NCI-H1694 (cell line): ENCODE data around the gene MDN1.
"Not testable (repeated sequence)": the region's sequence is repeated elsewhere in the genome, so short reads cannot be mapped to it uniquely, and the experiment has no call there.

Source experiments
- DNase-seq: peaks from one replicate; lab custom pipeline; 2025; lab: John Stamatoyannopoulos, UW

Gene MDN1

GRCh38 chr6:89818977-89819335, 638 bp downstream of the MDN1 start:
- DNase-seq: no peak

GRCh38 chr6:89817481-89817880, 2.1 kb downstream of the MDN1 start:
- DNase-seq: no peak

GRCh38 chr6:89813422-89813821, 6.2 kb downstream of the MDN1 start:
- not testable (repeated sequence) for DNase-seq

GRCh38 chr6:89807581-89807980, 12.0 kb downstream of the MDN1 start:
- no peak for DNase-seq

GRCh38 chr6:89805814-89806371, 13.7 kb downstream of the MDN1 start:
- DNase-seq: no peak

- no peak for DNase-seq
Observed at GRCh38 chr6:89803271-89803670, 16.3 kb downstream of the MDN1 start.

GRCh38 chr6:89799756-89800155, 19.8 kb downstream of the MDN1 start:
- DNase-seq: no peak

GRCh38 chr6:89799096-89799495, 20.5 kb downstream of the MDN1 start:
- DNase-seq: no peak

- no peak for DNase-seq
Observed at GRCh38 chr6:89797317-89797716, 22.3 kb downstream of the MDN1 start.

GRCh38 chr6:89794324-89794723, 25.3 kb downstream of the MDN1 start:
- DNase-seq: no peak

- no peak for DNase-seq
Observed at GRCh38 chr6:89793586-89793985, 26.0 kb downstream of the MDN1 start.

GRCh38 chr6:89792881-89793280, 26.7 kb downstream of the MDN1 start:
- DNase-seq: no peak

- DNase-seq: no peak
Observed at GRCh38 chr6:89790403-89790802, 29.2 kb downstream of the MDN1 start.

GRCh38 chr6:89789980-89790379, 29.6 kb downstream of the MDN1 start:
- no peak for DNase-seq

- no peak for DNase-seq
Observed at GRCh38 chr6:89787660-89788328, 31.8 kb downstream of the MDN1 start.

GRCh38 chr6:89786970-89787369, 32.6 kb downstream of the MDN1 start:
- no peak for DNase-seq

GRCh38 chr6:89784838-89785237, 34.8 kb downstream of the MDN1 start:
- DNase-seq: no peak

- DNase-seq: not testable (repeated sequence)
Observed at GRCh38 chr6:89783293-89783692, 36.3 kb downstream of the MDN1 start.

- DNase-seq: no peak
Observed at GRCh38 chr6:89782222-89782621, 37.4 kb downstream of the MDN1 start.

GRCh38 chr6:89781070-89782034, 38.2 kb downstream of the MDN1 start:
- no peak for DNase-seq

GRCh38 chr6:89777455-89777854, 42.1 kb downstream of the MDN1 start:
- DNase-seq: no peak

GRCh38 chr6:89776583-89777233, 42.9 kb downstream of the MDN1 start:
- DNase-seq: no peak

GRCh38 chr6:89775150-89775549, 44.4 kb downstream of the MDN1 start:
- DNase-seq: no peak
